Ovary (tissue), 3 donors: ENCODE results near the gene TNRC6B.

Experiments
- EP300 ChIP-seq: sonication (generic); formaldehyde crosslinking; IDR thresholded peaks from one replicate; pipeline ENCODE4 v1.6.1; 2017; ENCODE audit warnings: antibody characterized with exemption
- POLR2A ChIP-seq: fragments of 450-650 bp; IDR thresholded peaks from one replicate; pipeline ENCODE4 v1.6.1; 2017; ENCODE audit warnings: antibody characterized with exemption, mild to moderate bottlenecking, moderate library complexity
- TF ChIP-seq, protein P1 (sequence below), 3 donors: fragments of 450-650 bp in 2 of 3; fragments of 200-600 bp in 1 of 3; IDR thresholded peaks; one replicate each; pipeline versions ENCODE4 v1.5.1 to v1.8.0; 2016 to 2022; ENCODE audit warnings: antibody characterized with exemption in 3 of 3, mild to moderate bottlenecking in 1 of 3
- donor health status: DM: no; HTN: no; CAD: no.

DNA sequence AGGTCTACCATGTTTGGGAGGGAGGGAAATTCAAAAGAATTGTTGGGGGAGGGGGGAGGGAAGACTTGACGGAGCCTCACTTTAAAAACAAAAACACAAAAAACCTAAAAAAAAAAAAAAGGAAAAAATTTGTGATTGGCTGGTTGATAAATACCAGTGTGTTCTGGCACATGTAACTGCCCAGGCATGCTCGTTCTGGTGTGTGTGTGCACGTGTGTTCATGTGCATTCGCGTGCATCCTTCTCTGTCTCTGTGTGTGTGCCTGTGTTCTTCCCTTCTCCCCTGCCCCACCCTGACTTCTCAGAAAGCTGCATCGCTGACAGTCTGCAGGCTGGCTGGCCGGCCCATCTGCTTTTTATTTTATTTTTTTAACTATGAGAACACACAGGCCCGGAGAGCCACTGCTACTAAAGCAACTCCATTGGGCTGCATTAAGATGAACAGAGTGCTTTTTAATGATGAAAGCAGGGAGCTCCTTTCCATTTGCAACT, 146.0 kb downstream of the TNRC6B start:
- TF ChIP-seq, protein P1, sequence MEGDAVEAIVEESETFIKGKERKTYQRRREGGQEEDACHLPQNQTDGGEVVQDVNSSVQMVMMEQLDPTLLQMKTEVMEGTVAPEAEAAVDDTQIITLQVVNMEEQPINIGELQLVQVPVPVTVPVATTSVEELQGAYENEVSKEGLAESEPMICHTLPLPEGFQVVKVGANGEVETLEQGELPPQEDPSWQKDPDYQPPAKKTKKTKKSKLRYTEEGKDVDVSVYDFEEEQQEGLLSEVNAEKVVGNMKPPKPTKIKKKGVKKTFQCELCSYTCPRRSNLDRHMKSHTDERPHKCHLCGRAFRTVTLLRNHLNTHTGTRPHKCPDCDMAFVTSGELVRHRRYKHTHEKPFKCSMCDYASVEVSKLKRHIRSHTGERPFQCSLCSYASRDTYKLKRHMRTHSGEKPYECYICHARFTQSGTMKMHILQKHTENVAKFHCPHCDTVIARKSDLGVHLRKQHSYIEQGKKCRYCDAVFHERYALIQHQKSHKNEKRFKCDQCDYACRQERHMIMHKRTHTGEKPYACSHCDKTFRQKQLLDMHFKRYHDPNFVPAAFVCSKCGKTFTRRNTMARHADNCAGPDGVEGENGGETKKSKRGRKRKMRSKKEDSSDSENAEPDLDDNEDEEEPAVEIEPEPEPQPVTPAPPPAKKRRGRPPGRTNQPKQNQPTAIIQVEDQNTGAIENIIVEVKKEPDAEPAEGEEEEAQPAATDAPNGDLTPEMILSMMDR (IDR thresholded peaks at IDR 0.05): no peak
- TF ChIP-seq EP300 (no peak), POLR2A (no peak)
